Measurements from ENCODE around the gene CDK11B.
"Not testable (repeated sequence)": the region's sequence is repeated elsewhere in the genome, so short reads cannot be mapped to it uniquely, and the experiment has no call there.

DNA sequence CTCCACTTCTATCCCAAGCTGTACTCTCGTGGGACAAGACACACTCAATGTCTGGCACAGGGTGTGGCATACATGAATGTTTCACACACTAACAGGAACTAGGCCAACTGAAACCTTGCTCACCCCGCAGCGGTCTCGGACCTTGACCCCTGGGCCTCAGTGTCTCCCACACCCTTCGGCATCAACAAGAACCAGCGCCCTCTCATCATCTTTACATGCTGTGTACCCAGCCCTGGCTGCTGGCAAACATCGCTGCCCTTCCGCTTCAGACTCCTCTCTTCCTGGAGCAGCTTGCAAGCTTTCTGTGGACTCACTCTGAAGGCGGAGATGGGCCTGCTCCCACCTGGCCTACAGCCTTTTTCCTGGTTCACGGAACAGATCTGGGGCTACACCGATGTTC is 10.5 kb downstream of the CDK11B start:
- not testable (repeated sequence) for TF ChIP-seq EZH2 (IDR thresholded peaks at IDR 0.05; ENCODE audit: insufficient read depth, poor library complexity, severe bottlenecking); EZH2phosphoT487 (IDR thresholded peaks at IDR 0.05; ENCODE audit: insufficient read depth, low read depth)
